Neural cell (in vitro differentiated cells): ENCODE measurements around the gene MAN2B1. TPM values are rescaled to one million over a fixed set of nuclear protein-coding genes. Genes with fewer than 3 reads are reported as not detected.

Experiments
- H2AFZ ChIP-seq: fragments of 200-600, 300-800 bp; sonication (generic), shearing (Covaris generic); 2 replicates; pipeline ENCODE4 v1.6.0; 2014; ENCODE audit warnings: low read depth, mild to moderate bottlenecking, antibody characterized with exemption, low read length, moderate library complexity
- H3F3A ChIP-seq: fragments of 200-600 bp; shearing (Covaris generic); 2 replicates; pipeline ENCODE4 v1.6.1; 2016; ENCODE audit warnings: mild to moderate bottlenecking, moderate library complexity, mixed read lengths, antibody characterized with exemption, low read length; ENCODE audit not compliant: insufficient read depth, poor library complexity, severe bottlenecking
- H3K27ac ChIP-seq: fragments of 200-600, 300-800 bp; sonication (generic), shearing (Covaris generic); 2 replicates; pipeline ENCODE4 v1.5.1; 2014; ENCODE audit warnings: mild to moderate bottlenecking, low read length, moderate library complexity
- H3K27me3 ChIP-seq: fragments of 300-800, 200-600 bp; sonication (generic), shearing (Covaris generic); 2 replicates; pipeline ENCODE4 v1.6.0; 2014; ENCODE audit warnings: mild to moderate bottlenecking, low read depth, low read length, moderate library complexity; ENCODE audit not compliant: insufficient read depth
- H3K36me3 ChIP-seq: fragments of 300-800, 200-600 bp; sonication (generic), shearing (Covaris generic); 2 replicates; pipeline ENCODE4 v1.5.1; 2014; ENCODE audit warnings: mild to moderate bottlenecking, antibody characterized with exemption, low read length, moderate library complexity; ENCODE audit not compliant: insufficient read depth
- H3K4me2 ChIP-seq: fragments of 300-800, 200-600 bp; sonication (generic), shearing (Covaris generic); 2 replicates; pipeline ENCODE4 v1.6.0; 2014; ENCODE audit warnings: mild to moderate bottlenecking, low read length
- H3K4me3 ChIP-seq: fragments of 300-800, 200-600 bp; sonication (generic), shearing (Covaris generic); 2 replicates; pipeline ENCODE4 v1.5.1; 2014; ENCODE audit warnings: mild to moderate bottlenecking, low read length, moderate library complexity
- H3K79me2 ChIP-seq: fragments of 200-600 bp; shearing (Covaris generic); replicated peaks from 2 replicates; pipeline ENCODE4 v1.6.0; 2014; ENCODE audit warnings: mild to moderate bottlenecking, low read length, moderate library complexity; ENCODE audit not compliant: insufficient read depth
- H3K9ac ChIP-seq: fragments of 300-800, 200-600 bp; sonication (generic), shearing (Covaris generic); 2 replicates; pipeline ENCODE4 v1.6.1; 2016; ENCODE audit warnings: mild to moderate bottlenecking, low read length, mixed read lengths
- H3K9me2 ChIP-seq: fragments of 200-600 bp; shearing (Covaris generic); 2 replicates; pipeline ENCODE4 v1.6.1; 2016; ENCODE audit warnings: mild to moderate bottlenecking, low read length, mixed read lengths; ENCODE audit not compliant: insufficient read depth
- H3K9me3 ChIP-seq: fragments of 200-600, 300-800 bp; sonication (generic), shearing (Covaris generic); 2 replicates; pipeline ENCODE4 v1.6.1; 2016; ENCODE audit warnings: mild to moderate bottlenecking, mixed run types, low read length, moderate library complexity, mixed read lengths
- H4K20me1 ChIP-seq: fragments of 200-600 bp; shearing (Covaris generic); 2 replicates; pipeline ENCODE4 v1.6.1; 2016; ENCODE audit warnings: mild to moderate bottlenecking, mixed run types; ENCODE audit not compliant: insufficient read depth
- CTCF ChIP-seq: fragments of 450-650 bp; IDR thresholded peaks from 2 replicates; pipeline ENCODE4 v1.5.1; 2014; ENCODE audit warnings: antibody characterized with exemption, mild to moderate bottlenecking, moderate library complexity; ENCODE audit not compliant: poor library complexity, severe bottlenecking
- EP300 ChIP-seq: fragments of 450-650 bp; conservative IDR thresholded peaks from 2 replicates; pipeline ENCODE4 v1.6.1; 2014; ENCODE audit warnings: antibody characterized with exemption, mild to moderate bottlenecking, moderate library complexity; ENCODE audit not compliant: poor library complexity, severe bottlenecking
- EZH2 ChIP-seq: fragments of 200-600, 300-800 bp; shearing (Covaris generic), sonication (generic); IDR thresholded peaks from 2 replicates; pipeline ENCODE4 v1.6.1; 2014; ENCODE audit warnings: antibody characterized with exemption, low read length, borderline replicate concordance, mild to moderate bottlenecking; ENCODE audit not compliant: insufficient read depth, poor library complexity, severe bottlenecking
- MXI1 ChIP-seq: fragments of 450-650 bp; conservative IDR thresholded peaks from 2 replicates; pipeline ENCODE4 v1.6.1; 2014; ENCODE audit warnings: antibody characterized with exemption, mild to moderate bottlenecking; ENCODE audit not compliant: poor library complexity, severe bottlenecking
- POLR2AphosphoS5 ChIP-seq: IDR thresholded peaks from 2 replicates; pipeline ENCODE4 v1.6.1; 2012
- RAD21 ChIP-seq: fragments of 450-650 bp; conservative IDR thresholded peaks from 2 replicates; pipeline ENCODE4 v1.6.1; 2014; ENCODE audit warnings: antibody characterized with exemption, mild to moderate bottlenecking, moderate library complexity
- REST ChIP-seq: IDR thresholded peaks from 2 replicates; pipeline ENCODE4 v1.6.1; 2012; ENCODE audit warnings: borderline replicate concordance
- SMC3 ChIP-seq: fragments of 450-650 bp; conservative IDR thresholded peaks from 2 replicates; pipeline ENCODE4 v1.6.1; 2014; ENCODE audit warnings: antibody characterized with exemption, mild to moderate bottlenecking, moderate library complexity; ENCODE audit not compliant: poor library complexity
- TAF1 ChIP-seq: IDR thresholded peaks from 2 replicates; pipeline ENCODE4 v1.6.1; 2012; ENCODE audit warnings: low read depth
- polyA plus RNA-seq: library from polyadenylated mRNA; depleted of rRNA; stranded (reverse); fragments of >200 nt; gene quantifications from 2 replicates; pipeline ENCODE4 v1.2.3, GENCODE V29; 2014
- small RNA-seq, 3 experiments: library from RNA; depleted of rRNA; stranded (forward); fragments of <200 nt; gene quantifications; one replicate each; pipeline ENCODE3, GENCODE V24; 2012

The MAN2B1 gene
- polyA plus RNA-seq, 1 donor from 2014 or later = 11.5 TPM

- no peaks in the 10 kb centered on the region for H3K79me2 ChIP-seq
- H2AFZ ChIP-seq = no peak overlapping the region
- no peak overlapping the region for H3K4me2 ChIP-seq
- no peaks in the 10 kb centered on the region for H3K27me3 ChIP-seq
- no peak overlapping the region for H3K4me3 ChIP-seq
- no peaks in the 10 kb centered on the region for H3K9me2 ChIP-seq
- H3K27ac ChIP-seq = no peak overlapping the region
- no peaks in the 10 kb centered on the region for H3F3A ChIP-seq
- TF ChIP-seq RAD21 = no peak
- no peak for TF ChIP-seq EZH2
- TF ChIP-seq MXI1 = no peak
- no peak for TF ChIP-seq SMC3
- TF ChIP-seq TAF1 = no peak
- no peak for TF ChIP-seq POLR2AphosphoS5
- TF ChIP-seq EP300 = no peak
- TF ChIP-seq REST = no peak
- TF ChIP-seq CTCF = no peak
- no peaks in the 10 kb centered on the region for H4K20me1 ChIP-seq
- H3K36me3 ChIP-seq = no peaks in the 10 kb centered on the region
- H3K9ac ChIP-seq = no peak overlapping the region
- no peaks in the 10 kb centered on the region for H3K9me3 ChIP-seq
These were observed 68.9 kb downstream of the MAN2B1 start for GRCh38 chr19:12597594-12597993.

- no peak for TF ChIP-seq SMC3
- no peak for TF ChIP-seq POLR2AphosphoS5
- no peak for TF ChIP-seq TAF1
- no peak for TF ChIP-seq EP300
- no peak for TF ChIP-seq MXI1
- TF ChIP-seq RAD21 = no peak
- no peak for TF ChIP-seq EZH2
- Histone ChIP-seq H3K4me3 (no peak overlapping the region), H3K9me3 (no peaks in the 10 kb centered on the region), H3F3A (no peaks in the 10 kb centered on the region), H2AFZ (no peak overlapping the region), H3K27ac (no peak overlapping the region), H3K9ac (no peak overlapping the region), H3K36me3 (no peaks in the 10 kb centered on the region), H3K27me3 (no peaks in the 10 kb centered on the region), H3K79me2 (no peaks in the 10 kb centered on the region), H4K20me1 (no peaks in the 10 kb centered on the region), H3K4me2 (no peak overlapping the region), H3K9me2 (no peaks in the 10 kb centered on the region)
These were observed 69.5 kb downstream of the MAN2B1 start for GRCh38 chr19:12596927-12597548.

Small RNA genes within 50 kb of the gene (small RNA-seq; reads per million reads assigned to genes)
- gene SNORD41 = 14.8 to 74.9 (median 47.1) reads per million in 3 experiments

Other genes starting within 250 kb of the MAN2B1 start
- 11.5 and 13.0 TPM in 2 replicates for gene ZNF443, start 225.7 kb downstream of the MAN2B1 start, polyA plus RNA-seq
- 16.1 and 17.4 TPM in 2 replicates for gene ZNF709, start 181.9 kb downstream of the MAN2B1 start, polyA plus RNA-seq
- gene ZNF564, start 115.3 kb downstream of the MAN2B1 start, polyA plus RNA-seq = 7.3 and 7.6 TPM in 2 replicates
- gene ZNF490, start 55.9 kb downstream of the MAN2B1 start, polyA plus RNA-seq = 6.1 and 6.7 TPM in 2 replicates
- 10.2 and 11.0 TPM in 2 replicates for gene ZNF791, start 55.8 kb downstream of the MAN2B1 start, polyA plus RNA-seq
- 45.3 and 51.3 TPM in 2 replicates for gene WDR83, start 65 bp upstream of the MAN2B1 start, polyA plus RNA-seq
- 227 and 239 TPM in 2 replicates for gene DHPS, start 15.1 kb upstream of the MAN2B1 start, polyA plus RNA-seq
- gene GNG14, start 21.3 kb upstream of the MAN2B1 start, polyA plus RNA-seq = not detected in 2 replicates
- 16.2 and 20.9 TPM in 2 replicates for gene FBXW9, start 29.9 kb upstream of the MAN2B1 start, polyA plus RNA-seq
- gene TNPO2, start 57.2 kb upstream of the MAN2B1 start, polyA plus RNA-seq = 88.0 and 98.6 TPM in 2 replicates
- 405 and 418 TPM in 2 replicates for gene TRIR, start 67.9 kb upstream of the MAN2B1 start, polyA plus RNA-seq
- gene GET3, start 70.8 kb upstream of the MAN2B1 start, polyA plus RNA-seq = 89.6 and 112 TPM in 2 replicates
- not detected in 2 replicates for gene BEST2, start 85.0 kb upstream of the MAN2B1 start, polyA plus RNA-seq
- gene HOOK2, start 108.8 kb upstream of the MAN2B1 start, polyA plus RNA-seq = 28.4 and 44.3 TPM in 2 replicates
- gene JUNB, start 124.7 kb upstream of the MAN2B1 start, polyA plus RNA-seq = 18.7 and 29.4 TPM in 2 replicates
- gene PRDX2, start 135.1 kb upstream of the MAN2B1 start, polyA plus RNA-seq = 832 and 882 TPM in 2 replicates
- not detected in 2 replicates for gene THSD8, start 135.3 kb upstream of the MAN2B1 start, polyA plus RNA-seq
- gene RNASEH2A, start 139.8 kb upstream of the MAN2B1 start, polyA plus RNA-seq = 25.7 and 28.2 TPM in 2 replicates
- 1.0 TPM in 1 of 2 replicates, not detected in the other for gene RTBDN, start 167.8 kb upstream of the MAN2B1 start, polyA plus RNA-seq
- 65.0 and 105 TPM in 2 replicates for gene MAST1, start 171.8 kb upstream of the MAN2B1 start, polyA plus RNA-seq
- 0.59 TPM in 1 of 2 replicates, not detected in the other for gene DNASE2, start 214.7 kb upstream of the MAN2B1 start, polyA plus RNA-seq
- not detected in 2 replicates for gene KLF1, start 220.5 kb upstream of the MAN2B1 start, polyA plus RNA-seq
- gene GCDH, start 224.4 kb upstream of the MAN2B1 start, polyA plus RNA-seq = 35.4 and 51.5 TPM in 2 replicates